Fibroblast of villous mesenchyme (primary cell): Measurements from ENCODE around the gene QKI. TPM values are rescaled to one million over a fixed set of nuclear protein-coding genes. Genes with fewer than 3 reads are reported as not detected.
"Not testable (repeated sequence)": the region's sequence is repeated elsewhere in the genome, so short reads cannot be mapped to it uniquely, and the experiment has no call there.

Source experiments
- DNase-seq: peaks from one replicate; pipeline ENCODE4 v3.0.0-alpha.2; 2010; ENCODE audit warnings: low read depth
- H3K4me3 ChIP-seq: 2 replicates; pipeline ENCODE4 v1.5.1; 2011; ENCODE audit warnings: low read depth, mild to moderate bottlenecking, low read length
- CTCF ChIP-seq: IDR thresholded peaks from 2 replicates; pipeline ENCODE4 v1.5.1; 2012; ENCODE audit warnings: low read depth, mild to moderate bottlenecking, low read length; ENCODE audit not compliant: insufficient read depth
- total RNA-seq: library from RNA; depleted of rRNA; stranded (reverse); fragments of >200 nt; gene quantifications from 2 replicates; pipeline ENCODE4 v1.2.3, GENCODE V29; 2012

The QKI gene
- total RNA-seq, 1 donor, result 170 TPM

GRCh38 chr6:163474581-163474980, 60.1 kb downstream of the QKI start:
- no peak for DNase-seq
- no peak for TF ChIP-seq CTCF
- H3K4me3 ChIP-seq, result no peak overlapping the region

- DNase-seq, H3K4me3 ChIP-seq: not testable (repeated sequence)
Measured at GRCh38 chr6:163476946-163477345, 62.4 kb downstream of the QKI start.

- DNase-seq, result no peak
- no peak for TF ChIP-seq CTCF
- H3K4me3 ChIP-seq, result no peak overlapping the region
Measured at GRCh38 chr6:163483107-163483506, 68.6 kb downstream of the QKI start.

GRCh38 chr6:163485388-163485851, 70.9 kb downstream of the QKI start:
- H3K4me3 ChIP-seq, result no peak overlapping the region
- no peak for DNase-seq
- TF ChIP-seq CTCF, result no peak

GRCh38 chr6:163486821-163487220, 72.3 kb downstream of the QKI start:
- TF ChIP-seq CTCF, result no peak
- no peak overlapping the region for H3K4me3 ChIP-seq
- no peak for DNase-seq

GRCh38 chr6:163487606-163488005, 73.1 kb downstream of the QKI start:
- DNase-seq, result no peak
- TF ChIP-seq CTCF, result no peak
- no peak overlapping the region for H3K4me3 ChIP-seq

GRCh38 chr6:163489584-163489983, 75.1 kb downstream of the QKI start:
- TF ChIP-seq CTCF, result no peak
- no peak for DNase-seq
- no peak overlapping the region for H3K4me3 ChIP-seq
